EL (cell line): ENCODE data around the gene SERPINC1.
"Not testable (repeated sequence)": the region's sequence is repeated elsewhere in the genome, so short reads cannot be mapped to it uniquely, and the experiment has no call there.

Experiments used
- DNase-seq: peaks from one replicate; pipeline ENCODE4 v3.0.0-alpha.2; 2016

Gene SERPINC1

GRCh38 chr1:173862769-173863223 is 54.3 kb downstream of the SERPINC1 start:
- DNase-seq = peak; percentile 61

DNA sequence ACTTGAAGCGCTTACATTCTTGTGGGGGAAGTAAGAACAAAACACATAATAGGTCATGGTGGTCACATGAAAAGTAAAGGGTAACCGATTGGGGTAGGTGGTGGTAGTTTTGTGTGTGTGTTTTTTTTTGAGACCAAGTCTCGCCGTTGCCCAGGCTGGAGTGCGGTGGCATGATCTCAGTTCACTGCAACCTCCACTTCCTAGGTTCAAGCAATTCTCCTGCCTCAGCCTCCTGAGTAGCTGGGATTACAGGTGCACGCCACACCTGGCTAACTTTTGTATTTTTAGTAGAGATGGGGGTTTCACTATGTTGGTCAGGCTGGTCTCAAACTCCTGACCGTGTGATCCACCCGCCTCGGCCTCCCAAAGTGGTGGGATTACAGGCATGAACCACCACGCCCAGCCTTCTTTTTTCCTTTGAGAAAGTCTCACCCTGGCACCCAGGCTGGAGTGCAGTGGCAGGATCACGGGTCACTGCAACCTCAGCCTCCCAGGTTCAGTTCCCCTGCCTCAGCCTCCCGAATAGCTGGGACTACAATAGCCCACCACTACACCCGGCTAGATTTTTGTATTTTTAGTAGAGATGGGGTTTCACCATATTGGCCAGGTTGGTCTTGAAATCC is 54.9 kb downstream of the SERPINC1 start:
- DNase-seq = peak; percentile 60

- DNase-seq = peak; percentile 53
These were observed 55.4 kb downstream of the SERPINC1 start for GRCh38 chr1:173861731-173862145.

- no peak for DNase-seq
These were observed 57.1 kb downstream of the SERPINC1 start for GRCh38 chr1:173860065-173860464.

GRCh38 chr1:173859547-173859946 is 57.6 kb downstream of the SERPINC1 start:
- not testable (repeated sequence) for DNase-seq

DNA sequence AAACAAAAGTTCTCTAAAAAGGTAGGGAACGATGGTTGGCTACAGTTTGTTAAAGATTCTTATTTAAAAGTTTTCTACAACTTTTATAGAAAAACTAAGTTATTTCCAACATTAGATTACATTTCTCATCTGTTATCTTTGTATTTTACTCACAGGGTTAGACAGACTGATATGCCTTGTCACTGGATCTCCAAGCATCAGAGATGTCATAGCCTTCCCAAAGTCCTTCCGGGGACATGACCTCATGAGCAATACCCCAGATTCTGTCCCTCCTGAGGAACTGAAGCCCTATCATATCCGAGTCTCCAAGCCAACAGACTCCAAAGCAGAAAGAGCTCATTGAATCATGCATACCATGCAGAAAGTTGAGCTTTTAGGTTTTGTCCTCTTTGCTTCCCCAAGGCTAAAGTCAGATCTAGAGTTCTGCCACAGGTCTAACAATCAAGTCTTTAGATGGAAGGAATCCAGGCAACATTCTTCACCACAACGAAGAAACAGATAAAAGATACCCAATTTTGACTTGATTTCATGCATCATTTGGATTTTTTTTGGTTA is 59.7 kb downstream of the SERPINC1 start:
- no peak for DNase-seq

DNA sequence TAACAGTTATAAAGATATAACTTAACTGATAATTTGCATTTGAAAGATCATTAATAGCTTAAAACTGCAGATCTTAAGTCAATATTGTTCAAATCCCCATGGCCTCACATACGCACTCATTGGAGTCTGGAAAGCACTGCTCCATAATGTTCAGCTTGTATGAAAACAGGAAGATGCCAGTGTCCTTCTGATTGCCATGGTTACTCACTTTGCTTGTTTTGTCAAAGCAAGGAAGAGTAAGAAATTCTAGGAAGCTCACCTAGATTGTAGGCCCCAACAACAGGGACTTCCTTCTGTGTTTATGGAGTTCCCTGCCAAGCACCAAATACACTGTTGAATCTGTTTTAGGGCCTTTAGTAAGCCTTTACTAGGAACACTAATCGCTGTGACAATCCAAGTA is 60.2 kb downstream of the SERPINC1 start:
- DNase-seq = no peak

GRCh38 chr1:173856014-173856413 is 61.1 kb downstream of the SERPINC1 start:
- DNase-seq = no peak
